WTC11 (cell line): Measurements from ENCODE around the gene SPRED2. TPM values are rescaled to one million over a fixed set of nuclear protein-coding genes. Genes with fewer than 3 reads are reported as not detected.

Experiments
- ATAC-seq: fragments of 200-7000 bp; cut with Tn5 transposase; 2 replicates; pipeline ENCODE4 v1.10.0; 2021; ENCODE audit warnings: mild to moderate bottlenecking, moderate library complexity
- CTCF ChIA-PET: fragments of 300-600 bp; sonication (Branson Sonifier 250); formaldehyde crosslinking; loops from one replicate; lab custom pipeline; 2021; ENCODE audit warnings: antibody characterized with exemption; lab: Charles Lee
- POLR2A ChIA-PET: fragments of 350-600 bp; sonication (Branson Sonifier 250); formaldehyde crosslinking; loops from one replicate; lab custom pipeline; 2021; ENCODE audit warnings: antibody characterized with exemption; lab: Charles Lee
- DNase-seq: peaks from one replicate; pipeline ENCODE4 v3.0.0; 2021; ENCODE audit warnings: low spot score
- H3K27ac Mint-ChIP-seq: 2 replicates; pipeline ENCODE4 v1.8.0; 2021; ENCODE audit warnings: mixed read lengths
- H3K27me3 Mint-ChIP-seq: 2 replicates; pipeline ENCODE4 v1.8.0; 2021; ENCODE audit warnings: low read depth, mild to moderate bottlenecking, moderate library complexity, mixed read lengths
- H3K36me3 Mint-ChIP-seq: 2 replicates; pipeline ENCODE4 v1.8.0; 2021; ENCODE audit warnings: mixed read lengths
- H3K4me1 Mint-ChIP-seq: 2 replicates; pipeline ENCODE4 v1.8.0; 2022; ENCODE audit warnings: mixed read lengths
- H3K4me3 Mint-ChIP-seq: 2 replicates; pipeline ENCODE4 v1.8.0; 2021; ENCODE audit warnings: mild to moderate bottlenecking, moderate library complexity, mixed read lengths
- H3K9me3 Mint-ChIP-seq: 2 replicates; pipeline ENCODE4 v1.8.0; 2021; ENCODE audit warnings: mixed read lengths
- ATF2 ChIP-seq: sonication (generic); formaldehyde crosslinking; IDR thresholded peaks from 2 replicates; pipeline ENCODE4 v1.8.1; 2022; ENCODE audit warnings: low read depth, missing genetic modification reagents, borderline replicate concordance
- ATF3 ChIP-seq: sonication (generic); formaldehyde crosslinking; conservative IDR thresholded peaks from 2 replicates; pipeline ENCODE4 v1.8.1; 2022; ENCODE audit warnings: mild to moderate bottlenecking, missing genetic modification reagents
- CREB1 ChIP-seq: sonication (generic); formaldehyde crosslinking; IDR thresholded peaks from 2 replicates; pipeline ENCODE4 v1.8.0; 2023; ENCODE audit warnings: mild to moderate bottlenecking, missing genetic modification reagents
- ELF4 ChIP-seq: sonication (generic); formaldehyde crosslinking; IDR thresholded peaks from 2 replicates; pipeline ENCODE4 v1.8.1; 2022; ENCODE audit warnings: low read depth, mild to moderate bottlenecking, moderate library complexity, missing genetic modification reagents
- FOXP1 ChIP-seq: sonication (generic); formaldehyde crosslinking; IDR thresholded peaks from 2 replicates; pipeline ENCODE4 v1.8.0; 2022; ENCODE audit warnings: missing genetic modification reagents, mild to moderate bottlenecking, moderate library complexity, borderline replicate concordance
- GABPB1 ChIP-seq: sonication (generic); formaldehyde crosslinking; IDR thresholded peaks from 2 replicates; pipeline ENCODE4 v1.8.1; 2023; ENCODE audit warnings: mild to moderate bottlenecking, missing genetic modification reagents
- GTF2I ChIP-seq: fragments of 250-450 bp; sonication (Bioruptor Pico); conservative IDR thresholded peaks from 2 replicates; pipeline ENCODE4 v1.4.0; 2021; ENCODE audit warnings: mild to moderate bottlenecking
- HMGXB4 ChIP-seq: sonication (generic); formaldehyde crosslinking; IDR thresholded peaks from 2 replicates; pipeline ENCODE4 v1.8.1; 2023; ENCODE audit warnings: mild to moderate bottlenecking, moderate library complexity, missing genetic modification reagents
- IRF2 ChIP-seq: sonication (generic); formaldehyde crosslinking; IDR thresholded peaks from 2 replicates; pipeline ENCODE4 v1.8.0; 2022; ENCODE audit warnings: low read depth, missing genetic modification reagents, borderline replicate concordance
- MYBL2 ChIP-seq: sonication (generic); formaldehyde crosslinking; IDR thresholded peaks from 2 replicates; pipeline ENCODE4 v1.8.1; 2023; ENCODE audit warnings: mild to moderate bottlenecking, moderate library complexity, missing genetic modification reagents
- NFE2L1 ChIP-seq: sonication (generic); formaldehyde crosslinking; IDR thresholded peaks from 2 replicates; pipeline ENCODE4 v1.8.1; 2023; ENCODE audit warnings: missing genetic modification reagents
- NFYB ChIP-seq: sonication (generic); formaldehyde crosslinking; conservative IDR thresholded peaks from 2 replicates; pipeline ENCODE4 v1.8.0; 2022; ENCODE audit warnings: low read depth, missing genetic modification reagents
- PRDM15 ChIP-seq: sonication (generic); formaldehyde crosslinking; IDR thresholded peaks from 2 replicates; pipeline ENCODE4 v1.8.0; 2022; ENCODE audit warnings: missing genetic modification reagents
- TEAD1 ChIP-seq: sonication (generic); formaldehyde crosslinking; IDR thresholded peaks from 2 replicates; pipeline ENCODE4 v1.8.0; 2022; ENCODE audit warnings: mild to moderate bottlenecking, missing genetic modification reagents
- ZNF219 ChIP-seq: sonication (generic); formaldehyde crosslinking; IDR thresholded peaks from 2 replicates; pipeline ENCODE4 v1.8.0; 2023; ENCODE audit warnings: missing genetic modification reagents, mild to moderate bottlenecking, borderline replicate concordance
- ZNF425 ChIP-seq: fragments of 250-450 bp; sonication (Bioruptor Pico); conservative IDR thresholded peaks from 2 replicates; pipeline ENCODE4 v1.9.0; 2021; ENCODE audit warnings: mild to moderate bottlenecking
- total RNA-seq: library from RNA; stranded (reverse); gene quantifications from 3 replicates; pipeline ENCODE4 v1.2.3, GENCODE V29; 2021

SPRED2 gene
- total RNA-seq, 1 experiment from 2014 or later, result 34.1 TPM

GRCh38 chr2:65263986-65264385 lies 168.4 kb downstream of the SPRED2 start:
- DNase-seq (no peak), ATAC-seq (no peak)
- Mint-ChIP-seq H3K4me1 (peaks cover 11% of the 10 kb centered on the region), H3K36me3 (peaks cover 27% of the 10 kb centered on the region), H3K9me3 (no peaks in the 10 kb centered on the region), H3K27me3 (peaks cover 16% of the 10 kb centered on the region), H3K4me3 (no peak overlapping the region), H3K27ac (no peak overlapping the region)
- CTCF ChIA-PET, result interaction anchor here (0.7 kb wide), 1 partner anchor 76 kb away, joined by 3 read pairs; no protein-coding TSS in a partner anchor
- TF ChIP-seq MYBL2, result no peak
- no peak for TF ChIP-seq IRF2 (CRISPR knock-in tag)
- no peak for TF ChIP-seq ELF4 (CRISPR knock-in tag)
- no peak for TF ChIP-seq HMGXB4 (CRISPR knock-in tag)
- POLR2A ChIA-PET, result no interaction called here

GRCh38 chr2:65263262-65263661 lies 169.1 kb downstream of the SPRED2 start:
- ChIA-PET CTCF (interaction anchor here (0.6 kb wide), 1 partner anchor 63 kb away, joined by 3 read pairs; no protein-coding TSS in a partner anchor), POLR2A (no interaction called here)
- peaks cover 9% of the 10 kb centered on the region for H3K27me3 Mint-ChIP-seq
- no peak for ATAC-seq
- peaks cover 26% of the 10 kb centered on the region for H3K36me3 Mint-ChIP-seq
- peaks cover 4% of the 10 kb centered on the region for H3K4me1 Mint-ChIP-seq
- H3K4me3 Mint-ChIP-seq, result no peak overlapping the region
- no peaks in the 10 kb centered on the region for H3K9me3 Mint-ChIP-seq
- no peak for DNase-seq
- no peak for TF ChIP-seq NFYB (CRISPR knock-in tag)
- TF ChIP-seq ZNF425 (CRISPR knock-in tag), result no peak
- no peak for TF ChIP-seq PRDM15 (CRISPR knock-in tag)
- TF ChIP-seq NFE2L1 (CRISPR knock-in tag), result no peak
- TF ChIP-seq CREB1 (CRISPR knock-in tag), result no peak
- no peak for TF ChIP-seq GTF2I (CRISPR knock-in tag)
- TF ChIP-seq GABPB1 (CRISPR knock-in tag), result no peak
- TF ChIP-seq FOXP1, result no peak
- TF ChIP-seq TEAD1 (CRISPR knock-in tag), result no peak
- no peak for TF ChIP-seq ATF3 (CRISPR knock-in tag)
- no peak for TF ChIP-seq ZNF219 (CRISPR knock-in tag)
- no peak for TF ChIP-seq ATF2 (CRISPR knock-in tag)
- no peak overlapping the region for H3K27ac Mint-ChIP-seq
